NT2/D1 (cell line): ENCODE results near the gene DOCK1.

Experiments used
- DNase-seq: peaks from one replicate; pipeline ENCODE4 v3.0.0-alpha.2; 2011; ENCODE audit warnings: low read depth, low spot score
- H3K27me3 ChIP-seq: 2 replicates; pipeline ENCODE4 v1.6.0; 2011; ENCODE audit warnings: mild to moderate bottlenecking; ENCODE audit not compliant: insufficient read length, insufficient read depth
- H3K36me3 ChIP-seq: 2 replicates; pipeline ENCODE4 v1.6.1; 2011; ENCODE audit warnings: mild to moderate bottlenecking, low read length, mixed read lengths; ENCODE audit not compliant: insufficient read depth, insufficient read length
- H3K4me1 ChIP-seq: 2 replicates; pipeline ENCODE4 v1.5.1; 2011; ENCODE audit not compliant: insufficient read depth, insufficient read length
- H3K4me3 ChIP-seq: 2 replicates; pipeline ENCODE4 v1.5.1; 2011; ENCODE audit warnings: low read depth; ENCODE audit not compliant: insufficient read length
- H3K9ac ChIP-seq: 2 replicates; pipeline ENCODE4 v1.6.0; 2011; ENCODE audit warnings: low read depth; ENCODE audit not compliant: insufficient read length
- H3K9me3 ChIP-seq: 2 replicates; pipeline ENCODE4 v1.5.1; 2011; ENCODE audit warnings: mild to moderate bottlenecking, low read length; ENCODE audit not compliant: insufficient read depth
- SUZ12 ChIP-seq: IDR thresholded peaks from 2 replicates; pipeline ENCODE4 v1.6.1; 2011; ENCODE audit not compliant: insufficient read length, insufficient read depth; ENCODE audit errors: extremely low read depth
- YY1 ChIP-seq: IDR thresholded peaks from 2 replicates; pipeline ENCODE4 v1.6.1; 2011; ENCODE audit not compliant: insufficient read length, insufficient read depth
- ZNF274 ChIP-seq: IDR thresholded peaks from 2 replicates; pipeline ENCODE4 v1.6.1; 2011; ENCODE audit warnings: mild to moderate bottlenecking, low read depth, low read length

Gene DOCK1

GRCh38 chr10:127127822-127128221, 222.6 kb downstream of the DOCK1 start:
- TF ChIP-seq YY1 (no peak), ZNF274 (no peak), SUZ12 (no peak)
- Histone ChIP-seq H3K36me3 (peaks cover 17% of the 10 kb centered on the region), H3K9me3 (no peaks in the 10 kb centered on the region), H3K27me3 (no peaks in the 10 kb centered on the region), H3K4me3 (no peak overlapping the region), H3K4me1 (no peaks in the 10 kb centered on the region), H3K9ac (no peak overlapping the region)
- DNase-seq = no peak

GRCh38 chr10:127129104-127129503, 223.9 kb downstream of the DOCK1 start:
- Histone ChIP-seq H3K27me3 (no peaks in the 10 kb centered on the region), H3K36me3 (peaks cover 17% of the 10 kb centered on the region), H3K4me3 (no peak overlapping the region), H3K4me1 (no peaks in the 10 kb centered on the region), H3K9me3 (no peaks in the 10 kb centered on the region), H3K9ac (no peak overlapping the region)
- TF ChIP-seq SUZ12 (no peak), YY1 (no peak), ZNF274 (no peak)
- DNase-seq = no peak

GRCh38 chr10:127132451-127132850, 227.2 kb downstream of the DOCK1 start:
- Histone ChIP-seq H3K9me3 (no peaks in the 10 kb centered on the region), H3K36me3 (peaks cover 18% of the 10 kb centered on the region), H3K9ac (no peak overlapping the region), H3K4me3 (no peak overlapping the region), H3K27me3 (no peaks in the 10 kb centered on the region), H3K4me1 (no peaks in the 10 kb centered on the region)
- no peak for TF ChIP-seq YY1
- no peak for TF ChIP-seq ZNF274
- no peak for TF ChIP-seq SUZ12
- no peak for DNase-seq

GRCh38 chr10:127133225-127133624, 228.0 kb downstream of the DOCK1 start:
- Histone ChIP-seq H3K4me1 (no peaks in the 10 kb centered on the region), H3K36me3 (peaks cover 16% of the 10 kb centered on the region), H3K9me3 (no peaks in the 10 kb centered on the region), H3K27me3 (no peaks in the 10 kb centered on the region), H3K4me3 (no peak overlapping the region), H3K9ac (no peak overlapping the region)
- TF ChIP-seq YY1 = no peak
- no peak for TF ChIP-seq SUZ12
- no peak for TF ChIP-seq ZNF274
- DNase-seq = no peak

- no peak for DNase-seq
- Histone ChIP-seq H3K9me3 (no peaks in the 10 kb centered on the region), H3K4me3 (no peak overlapping the region), H3K36me3 (peaks cover 18% of the 10 kb centered on the region), H3K9ac (no peak overlapping the region), H3K4me1 (no peaks in the 10 kb centered on the region), H3K27me3 (no peaks in the 10 kb centered on the region)
- no peak for TF ChIP-seq ZNF274
- TF ChIP-seq SUZ12 = no peak
- no peak for TF ChIP-seq YY1
These were observed 228.7 kb downstream of the DOCK1 start for GRCh38 chr10:127133672-127134500.

GRCh38 chr10:127135844-127136577, 230.8 kb downstream of the DOCK1 start:
- TF ChIP-seq SUZ12 (no peak), ZNF274 (no peak), YY1 (no peak)
- no peak overlapping the region for H3K4me3 ChIP-seq
- DNase-seq = no peak
- no peaks in the 10 kb centered on the region for H3K9me3 ChIP-seq
- no peaks in the 10 kb centered on the region for H3K4me1 ChIP-seq
- H3K9ac ChIP-seq = no peak overlapping the region
- peaks cover 17% of the 10 kb centered on the region for H3K36me3 ChIP-seq
- H3K27me3 ChIP-seq = no peaks in the 10 kb centered on the region

DNA sequence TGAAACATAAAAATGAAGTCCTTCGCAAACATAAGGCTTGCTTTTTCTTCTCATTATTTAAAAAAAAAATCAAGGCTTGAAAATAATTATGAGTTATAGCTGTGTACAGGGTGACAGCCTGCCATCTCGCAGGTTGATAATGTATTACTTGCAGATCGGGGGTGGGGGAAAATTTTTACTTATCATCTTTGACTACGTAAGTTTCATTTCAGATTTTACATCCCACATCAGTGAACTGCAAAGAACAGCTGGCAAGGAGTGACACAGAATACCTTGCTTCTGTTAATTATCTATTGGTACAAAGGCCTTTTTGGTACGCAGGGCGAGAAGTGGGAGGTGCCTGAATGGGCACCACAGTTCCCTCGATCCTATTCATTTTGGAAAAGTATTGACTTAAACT, 232.2 kb downstream of the DOCK1 start:
- Histone ChIP-seq H3K9me3 (no peaks in the 10 kb centered on the region), H3K4me1 (no peaks in the 10 kb centered on the region)

More for the DNA sequence above, 232.2 kb downstream of the DOCK1 start:
- no peaks in the 10 kb centered on the region for H3K27me3 ChIP-seq
- no peak for DNase-seq
- H3K9ac ChIP-seq = no peak overlapping the region
- no peak overlapping the region for H3K4me3 ChIP-seq
- H3K36me3 ChIP-seq = peaks cover 16% of the 10 kb centered on the region
- TF ChIP-seq YY1 (no peak), SUZ12 (no peak), ZNF274 (no peak)
